OCI-LY1 (cell line): ENCODE measurements around the gene SCRN2.

ENCODE experiments used
- H2AFZ ChIP-seq: fragments of 200-600 bp; sonication (generic), shearing (Covaris generic); 2 replicates; pipeline ENCODE4 v1.6.0; 2014; ENCODE audit warnings: antibody characterized with exemption, mild to moderate bottlenecking, low read length
- H3F3A ChIP-seq: fragments of 200-600 bp; sonication (generic), shearing (Covaris generic); 2 replicates; pipeline ENCODE4 v1.6.0; 2014; ENCODE audit warnings: mild to moderate bottlenecking, antibody characterized with exemption, low read length, moderate library complexity; ENCODE audit not compliant: insufficient read depth
- H3K27ac ChIP-seq: fragments of 200-600 bp; sonication (generic); 2 replicates; pipeline ENCODE4 v1.5.1; 2014; ENCODE audit warnings: low read length, mixed run types, mild to moderate bottlenecking, low read depth; ENCODE audit not compliant: poor library complexity, severe bottlenecking
- H3K27me3 ChIP-seq: fragments of 200-600 bp; sonication (generic); 2 replicates; pipeline ENCODE4 v1.6.0; 2014; ENCODE audit warnings: antibody characterized with exemption, mild to moderate bottlenecking, low read length, moderate library complexity; ENCODE audit not compliant: insufficient read depth
- H3K36me3 ChIP-seq: fragments of 200-600 bp; sonication (generic); 2 replicates; pipeline ENCODE4 v1.6.1; 2014; ENCODE audit warnings: mild to moderate bottlenecking, antibody characterized with exemption, low read length, moderate library complexity, mixed read lengths; ENCODE audit not compliant: insufficient read depth
- H3K4me1 ChIP-seq: fragments of 200-600 bp; sonication (generic); 2 replicates; pipeline ENCODE4 v1.5.1; 2014; ENCODE audit warnings: mild to moderate bottlenecking, low read length, moderate library complexity; ENCODE audit not compliant: insufficient read depth, severe bottlenecking
- H3K4me2 ChIP-seq: fragments of 200-600 bp; sonication (generic), shearing (Covaris generic); 2 replicates; pipeline ENCODE4 v1.6.1; 2014; ENCODE audit warnings: low read length
- H3K4me3 ChIP-seq: fragments of 200-600 bp; sonication (generic); 2 replicates; pipeline ENCODE4 v1.5.1; 2014; ENCODE audit warnings: low read length, low read depth, mild to moderate bottlenecking, mixed read lengths; ENCODE audit not compliant: poor library complexity, severe bottlenecking
- H3K79me2 ChIP-seq: fragments of 200-600 bp; shearing (Covaris generic); 2 replicates; pipeline ENCODE4 v1.6.1; 2016; ENCODE audit warnings: mixed run types, low read length, mixed read lengths; ENCODE audit not compliant: insufficient read depth
- H3K9ac ChIP-seq: fragments of 200-600 bp; sonication (generic), shearing (Covaris generic); 2 replicates; pipeline ENCODE4 v1.6.1; 2014; ENCODE audit warnings: mild to moderate bottlenecking, low read length, mixed read lengths
- H3K9me2 ChIP-seq: fragments of 200-600 bp; sonication (generic), shearing (Covaris generic); 2 replicates; pipeline ENCODE4 v1.6.1; 2014; ENCODE audit warnings: low read depth, mild to moderate bottlenecking, low read length, mixed read lengths
- H3K9me3 ChIP-seq: fragments of 200-600 bp; shearing (Covaris generic); 2 replicates; pipeline ENCODE4 v1.6.1; 2014; ENCODE audit warnings: low read length, mixed read lengths
- H4K20me1 ChIP-seq: fragments of 200-600 bp; sonication (generic), shearing (Covaris generic); 2 replicates; pipeline ENCODE4 v1.6.0; 2016; ENCODE audit warnings: mild to moderate bottlenecking, low read length; ENCODE audit not compliant: insufficient read depth
- CTCF ChIP-seq: fragments of 200-600 bp; sonication (generic), shearing (Covaris generic); IDR thresholded peaks from 2 replicates; pipeline ENCODE4 v1.5.1; 2017; ENCODE audit warnings: mild to moderate bottlenecking, antibody characterized with exemption, low read length, moderate library complexity, mixed read lengths
- EZH2 ChIP-seq: fragments of 200-600 bp; sonication (generic), shearing (Covaris generic); IDR thresholded peaks from 2 replicates; pipeline ENCODE4 v1.8.0; 2017; ENCODE audit warnings: borderline replicate concordance, mixed run types, mild to moderate bottlenecking, antibody characterized with exemption, low read length, moderate library complexity, mixed read lengths

SCRN2 gene

GRCh38 chr17:47820033-47820789 is 20.9 kb downstream of the SCRN2 start:
- peak overlapping the region; percentile 99 for H3K4me2 ChIP-seq
- H4K20me1 ChIP-seq: no peaks in the 10 kb centered on the region
- H3K4me3 ChIP-seq: peak overlapping the region; percentile 97
- no peak overlapping the region for H2AFZ ChIP-seq
- H3K36me3 ChIP-seq: peaks cover 38% of the 10 kb centered on the region; the same call in 1 of the 2 replicates
- no peak overlapping the region for H3K27ac ChIP-seq
- H3F3A ChIP-seq: no peaks in the 10 kb centered on the region
- no peaks in the 10 kb centered on the region for H3K27me3 ChIP-seq
- H3K9me2 ChIP-seq: no peaks in the 10 kb centered on the region
- no peak for TF ChIP-seq EZH2
- TF ChIP-seq CTCF: no peak
- no peaks in the 10 kb centered on the region for H3K79me2 ChIP-seq
- H3K4me1 ChIP-seq: peaks cover 21% of the 10 kb centered on the region
- H3K9ac ChIP-seq: peak overlapping the region; percentile 94; the same call in 1 of the 2 replicates
- no peaks in the 10 kb centered on the region for H3K9me3 ChIP-seq

GRCh38 chr17:47819475-47819874 is 21.6 kb downstream of the SCRN2 start:
- TF ChIP-seq CTCF (no peak), EZH2 (no peak)
- Histone ChIP-seq H3K9ac (no peak overlapping the region), H3K9me2 (no peaks in the 10 kb centered on the region), H2AFZ (no peak overlapping the region), H3K36me3 (peaks cover 43% of the 10 kb centered on the region; the same call in 1 of the 2 replicates), H3K27me3 (no peaks in the 10 kb centered on the region), H3K27ac (no peak overlapping the region), H3K4me1 (peaks cover 21% of the 10 kb centered on the region), H3K4me2 (no peak overlapping the region), H3F3A (no peaks in the 10 kb centered on the region), H4K20me1 (no peaks in the 10 kb centered on the region), H3K4me3 (no peak overlapping the region), H3K9me3 (no peaks in the 10 kb centered on the region), H3K79me2 (no peaks in the 10 kb centered on the region)

- Histone ChIP-seq H3K27ac (no peak overlapping the region), H3K36me3 (peaks cover 36% of the 10 kb centered on the region), H3K9ac (no peak overlapping the region), H3F3A (no peaks in the 10 kb centered on the region), H3K4me1 (peaks cover 21% of the 10 kb centered on the region), H2AFZ (no peak overlapping the region), H3K9me3 (no peaks in the 10 kb centered on the region), H3K27me3 (no peaks in the 10 kb centered on the region), H4K20me1 (no peaks in the 10 kb centered on the region), H3K4me3 (no peak overlapping the region), H3K9me2 (no peaks in the 10 kb centered on the region), H3K79me2 (no peaks in the 10 kb centered on the region), H3K4me2 (no peak overlapping the region)
- TF ChIP-seq EZH2 (no peak), CTCF (no peak)
Measured at GRCh38 chr17:47818002-47818695, 22.9 kb downstream of the SCRN2 start.
